Iris pigment epithelial cell (primary cell): ENCODE measurements around the gene SEL1L.
A peak's percentile ranks its signal among the peaks of the same experiment; 100 is the strongest.
"Not testable (repeated sequence)": the region's sequence is repeated elsewhere in the genome, so short reads cannot be mapped to it uniquely, and the experiment has no call there.

Experiments
- DNase-seq: peaks from one replicate; pipeline ENCODE4 v3.0.0-alpha.2; 2011; ENCODE audit warnings: low read depth

The SEL1L gene

DNA sequence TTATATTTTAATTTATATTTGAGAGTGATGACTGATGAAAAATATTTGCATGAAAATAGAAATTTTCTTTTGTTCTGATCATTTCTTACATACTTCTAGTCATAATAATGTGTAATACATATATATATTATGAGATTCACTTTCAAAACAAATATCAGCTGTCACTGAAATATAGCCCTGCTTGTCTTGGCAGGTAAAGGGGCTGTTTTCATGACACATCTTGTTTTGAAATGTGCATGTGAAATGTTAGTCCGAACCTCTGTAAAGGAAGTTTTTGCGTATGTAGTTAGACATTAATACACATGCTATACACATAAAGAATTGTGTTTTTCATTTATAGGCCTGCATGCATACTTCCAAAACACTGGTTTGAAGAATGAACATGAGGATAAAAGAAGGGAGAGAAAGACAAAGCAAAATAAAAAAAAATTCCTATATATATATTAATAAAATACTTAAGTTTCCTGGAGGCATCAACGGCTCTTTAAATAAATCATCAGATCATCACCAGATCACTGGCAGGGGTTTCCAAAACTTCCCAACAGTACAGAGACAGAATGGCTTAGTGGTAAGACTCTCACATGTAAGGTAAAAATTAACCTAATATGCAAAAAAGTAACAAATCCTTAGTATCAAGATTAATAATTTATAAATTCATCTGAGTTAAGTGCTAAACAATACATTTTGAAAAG is 60.1 kb downstream of the SEL1L start:
- no peak for DNase-seq

GRCh38 chr14:81472096-81472800 is 61.4 kb downstream of the SEL1L start:
- DNase-seq, result no peak

DNA sequence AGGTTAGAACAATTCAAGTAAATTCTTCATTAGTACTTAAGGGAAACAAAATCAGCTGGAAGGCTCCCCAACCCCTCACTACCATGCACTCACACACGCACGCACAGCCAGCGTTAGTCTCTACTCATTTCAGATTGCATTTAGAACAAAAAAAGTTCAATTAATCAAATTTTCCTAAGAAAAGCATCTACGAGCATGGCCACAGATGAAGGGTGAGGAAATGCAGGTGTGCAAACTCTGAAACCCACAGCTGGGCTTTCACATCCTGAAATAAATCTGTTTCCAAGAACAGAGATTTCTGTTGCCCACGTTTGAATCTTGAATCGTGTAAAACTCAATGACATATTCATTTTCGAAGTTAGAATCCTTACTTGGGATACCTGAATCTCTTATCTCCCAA is 62.6 kb downstream of the SEL1L start:
- no peak for DNase-seq

DNA sequence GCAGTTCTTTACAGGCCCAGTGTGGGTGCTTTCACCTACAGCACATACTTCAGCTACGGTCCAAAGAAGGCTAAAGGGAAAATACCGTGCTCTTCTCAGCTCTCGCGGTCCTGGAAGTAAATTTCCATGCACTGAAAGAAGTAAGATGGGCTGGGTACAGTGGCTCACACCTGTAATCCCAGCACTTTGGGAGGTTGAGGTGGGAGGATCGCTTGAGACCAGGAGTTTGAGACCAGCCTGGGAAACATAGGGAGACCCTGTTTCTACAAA is 63.2 kb downstream of the SEL1L start:
- not testable (repeated sequence) for DNase-seq

- DNase-seq, result no peak
Measured at GRCh38 chr14:81466854-81467253, 66.8 kb downstream of the SEL1L start.

- no peak for DNase-seq
Measured at GRCh38 chr14:81465507-81466228, 68.0 kb downstream of the SEL1L start.

DNA sequence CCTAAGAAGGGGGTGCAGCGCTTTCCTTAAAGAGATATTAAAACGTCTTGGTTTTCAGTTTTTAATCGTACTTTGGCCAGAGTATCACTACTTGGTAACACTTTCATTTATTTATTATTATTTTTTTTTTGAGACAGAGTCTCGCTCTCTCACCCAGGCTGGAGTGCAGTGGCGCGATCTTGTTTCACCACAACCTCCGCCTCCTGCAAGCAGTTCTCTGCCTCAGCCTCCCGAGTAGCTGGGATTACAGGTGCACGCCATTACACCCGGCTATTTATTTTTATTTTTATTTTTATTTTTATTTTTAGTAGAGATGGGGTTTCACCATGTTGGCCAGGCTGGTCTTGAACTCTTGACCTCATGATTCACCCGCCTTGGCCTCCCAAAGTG is 68.7 kb downstream of the SEL1L start:
- not testable (repeated sequence) for DNase-seq

- DNase-seq, result peak; percentile 49
Measured at GRCh38 chr14:81464253-81465002, 69.2 kb downstream of the SEL1L start.

DNA sequence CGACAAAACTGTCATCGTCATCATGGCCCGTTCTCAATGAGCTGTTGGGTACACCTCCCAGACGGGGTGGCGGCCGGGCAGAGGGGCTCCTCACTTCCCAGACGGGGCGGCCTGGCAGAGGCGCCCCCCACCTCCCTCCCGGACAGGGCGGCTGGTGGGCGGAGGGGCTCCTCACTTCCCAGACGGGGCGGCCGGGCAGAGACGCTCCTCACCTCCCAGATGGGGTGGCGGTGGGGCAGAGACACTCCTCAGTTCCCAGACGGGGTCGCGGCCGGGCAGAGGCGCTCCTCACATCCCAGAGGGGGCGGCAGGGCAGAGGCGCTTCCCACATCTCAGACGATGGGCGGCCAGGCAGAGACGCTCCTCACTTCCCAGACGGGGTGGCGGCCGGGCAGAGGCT is 71.3 kb downstream of the SEL1L start:
- DNase-seq, result not testable (repeated sequence)

DNA sequence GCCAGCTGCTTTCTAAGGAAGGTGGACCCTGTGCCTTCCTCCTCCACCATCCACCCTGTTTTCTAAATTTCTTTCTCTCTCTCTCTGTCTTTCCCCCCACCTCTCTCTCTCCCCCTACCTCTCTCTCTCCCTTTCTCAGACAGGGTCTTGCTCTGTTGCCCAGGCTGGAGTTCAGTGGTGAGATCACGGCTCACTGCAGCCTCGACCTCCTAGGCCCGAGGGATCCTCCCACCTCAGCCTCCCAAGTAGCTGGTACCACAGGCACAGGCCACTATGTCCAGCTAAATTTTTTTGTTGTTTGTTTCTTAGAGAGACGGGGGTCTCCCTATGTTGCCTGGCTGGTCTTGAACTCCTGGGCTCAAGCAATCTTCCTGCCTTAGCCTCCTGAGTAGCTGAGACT is 73.7 kb downstream of the SEL1L start:
- DNase-seq, result no peak

GRCh38 chr14:81458352-81458751 is 75.3 kb downstream of the SEL1L start:
- DNase-seq, result no peak

DNA sequence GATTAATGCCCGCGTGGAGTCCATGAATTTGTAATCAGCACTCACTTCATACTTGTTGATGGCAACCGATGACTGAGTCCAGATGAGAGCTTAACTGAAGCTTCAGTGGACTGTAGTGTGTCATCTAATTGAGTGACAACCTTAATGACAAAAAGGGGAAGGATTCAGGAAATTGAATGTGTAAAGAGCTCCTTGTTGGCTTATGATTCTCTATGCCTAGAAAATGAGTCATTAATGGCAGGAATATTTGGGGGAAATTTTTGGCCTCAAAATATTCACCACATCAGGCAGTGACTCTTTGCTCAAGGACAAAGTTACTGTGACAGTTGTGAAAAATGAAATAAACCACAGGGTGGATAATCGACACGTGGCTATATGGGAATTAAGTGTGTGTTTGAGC is 78.3 kb downstream of the SEL1L start:
- no peak for DNase-seq

DNA sequence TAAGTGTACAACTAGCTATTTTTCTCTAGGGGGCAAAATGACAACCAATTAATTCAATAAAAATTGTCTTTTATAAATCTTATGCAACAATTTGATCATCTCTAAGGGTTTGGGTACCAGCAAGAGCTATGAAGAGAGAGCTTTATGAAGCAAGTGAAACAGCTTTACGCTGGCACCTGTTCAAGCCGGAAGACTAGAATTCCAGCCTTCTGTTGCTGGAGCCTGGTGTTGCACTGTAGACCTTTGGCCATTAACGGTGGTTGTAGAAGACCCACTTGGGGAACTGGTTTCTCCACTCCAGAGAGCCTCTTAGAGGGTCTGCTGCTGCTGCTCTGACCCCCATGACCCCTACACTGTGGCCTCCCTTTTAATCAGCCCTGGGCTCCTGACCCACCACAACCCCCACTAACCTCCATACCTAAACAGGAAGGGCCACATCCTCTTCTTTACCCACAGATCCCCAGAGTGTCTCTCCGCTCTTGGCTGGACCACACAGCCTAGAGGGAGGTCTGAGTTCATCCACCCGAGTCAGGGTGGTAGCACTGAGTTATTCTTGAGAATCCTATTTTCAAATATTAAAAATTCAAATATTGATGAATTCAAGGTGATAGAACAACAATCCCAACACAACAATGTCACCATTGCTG is 79.0 kb downstream of the SEL1L start:
- no peak for DNase-seq

- peak; percentile 59 for DNase-seq
Measured at GRCh38 chr14:81453166-81453766, 80.4 kb downstream of the SEL1L start.

GRCh38 chr14:81452341-81453133 is 81.1 kb downstream of the SEL1L start:
- no peak for DNase-seq

DNA sequence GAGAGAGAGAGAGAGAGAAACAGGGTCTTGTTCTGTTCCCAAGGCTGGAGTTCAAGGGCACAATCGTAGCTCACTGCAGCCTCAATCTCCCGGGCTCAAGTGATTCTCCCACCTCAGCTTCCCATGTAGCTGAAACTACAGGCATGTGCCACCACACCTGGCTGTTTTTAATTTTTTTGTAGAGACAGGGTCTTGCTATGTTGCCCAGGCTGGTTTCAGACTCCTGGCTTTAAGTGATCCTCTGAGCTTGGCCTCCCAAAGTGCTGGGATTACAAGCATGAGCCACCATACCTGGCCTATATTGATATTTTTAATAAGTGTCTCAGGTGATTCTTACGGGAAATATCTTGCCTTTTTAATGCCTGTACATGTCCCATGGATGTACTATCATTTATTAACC is 82.7 kb downstream of the SEL1L start:
- no peak for DNase-seq

GRCh38 chr14:81450100-81450531 is 83.5 kb downstream of the SEL1L start:
- no peak for DNase-seq

GRCh38 chr14:81449576-81449975 is 84.1 kb downstream of the SEL1L start:
- no peak for DNase-seq

DNA sequence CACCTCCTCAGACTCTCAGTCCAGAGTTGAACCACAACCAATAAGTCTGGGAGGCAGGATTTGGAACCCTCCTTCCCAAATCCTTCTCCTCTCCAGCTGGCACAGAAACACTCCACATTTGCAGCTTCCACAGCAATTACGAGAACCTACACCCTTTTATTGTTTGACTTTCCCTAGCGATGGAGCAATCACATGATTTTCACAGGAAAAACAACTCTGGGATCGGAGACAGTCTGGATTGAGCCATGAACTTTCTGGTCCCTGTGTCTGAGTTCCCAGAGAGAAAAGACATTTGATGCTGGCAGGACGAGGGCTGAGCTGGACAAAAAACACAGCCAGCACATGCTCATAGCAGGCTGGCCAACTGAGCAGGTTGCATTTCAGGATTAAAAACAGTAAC is 84.5 kb downstream of the SEL1L start:
- no peak for DNase-seq

DNA sequence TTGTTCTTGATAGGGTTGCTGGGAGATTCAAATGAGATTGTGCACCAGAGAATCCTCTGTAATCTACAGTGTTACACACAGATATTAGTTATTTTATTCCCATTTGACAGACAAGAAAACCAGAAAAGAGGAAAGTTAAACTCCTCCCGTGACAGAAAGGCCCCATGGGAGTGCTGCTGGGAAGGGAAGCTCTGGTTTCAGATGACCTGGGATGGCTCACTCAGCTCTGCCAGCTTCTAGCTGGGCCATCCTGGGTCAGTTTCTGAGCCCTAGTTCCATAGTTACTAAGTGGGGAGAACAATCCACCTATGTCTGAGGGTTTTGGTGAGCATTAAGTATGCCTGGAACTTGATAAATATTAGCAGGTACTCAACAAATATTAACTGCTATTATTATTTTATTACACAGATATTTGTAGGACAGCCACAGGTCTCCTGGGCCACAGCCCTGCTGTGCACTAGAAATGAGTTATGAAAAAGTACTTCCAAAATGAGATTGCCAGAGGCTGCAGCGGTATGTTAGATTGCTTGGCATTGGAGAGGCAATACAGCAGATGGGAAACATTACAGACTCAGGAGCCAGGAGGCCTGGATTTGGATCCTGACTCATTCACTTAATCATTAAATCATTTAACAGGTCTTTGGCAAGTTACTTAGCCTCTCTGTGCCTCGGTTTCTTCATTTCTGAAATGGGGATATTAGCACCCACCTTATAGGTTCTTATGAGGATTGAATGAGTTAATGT is 86.5 kb downstream of the SEL1L start:
- no peak for DNase-seq
